ENCODE data around the gene PTPRF.
"Not testable (repeated sequence)": the region's sequence is repeated elsewhere in the genome, so short reads cannot be mapped to it uniquely, and the experiment has no call there.

The PTPRF gene

GRCh38 chr1:43493661-43494450, 36.8 kb upstream of the PTPRF start:
- no peak overlapping the region for H3K4me3 ChIP-seq (ENCODE audit: low read length)
- no peak for DNase-seq (ENCODE audit: low read depth)

DNA sequence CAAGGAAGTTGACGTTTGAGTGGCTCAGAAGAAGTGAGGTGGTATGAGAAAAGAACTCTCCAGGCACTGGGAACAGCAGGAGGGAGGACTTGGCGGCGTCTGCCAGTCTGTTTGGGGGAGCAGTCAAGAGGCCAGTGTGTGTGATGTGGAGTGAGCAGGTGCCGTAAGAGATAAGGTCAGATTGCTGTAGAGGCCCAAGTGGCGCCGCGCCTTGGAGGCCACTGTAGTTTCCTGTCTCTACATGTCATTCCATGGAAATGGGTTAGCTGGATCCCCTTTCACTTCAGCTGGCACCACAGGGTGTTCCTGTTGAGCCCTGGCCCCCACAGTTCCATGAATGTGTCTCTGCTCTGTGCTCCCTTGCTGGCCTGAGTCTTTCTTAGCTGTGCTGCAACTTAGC, 35.5 kb upstream of the PTPRF start:
- TF ChIP-seq CTCF (conservative IDR thresholded peaks at IDR 0.05; ENCODE audit: low read length): no peak
- no peak for DNase-seq (ENCODE audit: low read depth)

More at GRCh38 chr1:43493661-43494450, 36.8 kb upstream of the PTPRF start:
- TF ChIP-seq CTCF (conservative IDR thresholded peaks at IDR 0.05; ENCODE audit: low read length): no peak

DNA sequence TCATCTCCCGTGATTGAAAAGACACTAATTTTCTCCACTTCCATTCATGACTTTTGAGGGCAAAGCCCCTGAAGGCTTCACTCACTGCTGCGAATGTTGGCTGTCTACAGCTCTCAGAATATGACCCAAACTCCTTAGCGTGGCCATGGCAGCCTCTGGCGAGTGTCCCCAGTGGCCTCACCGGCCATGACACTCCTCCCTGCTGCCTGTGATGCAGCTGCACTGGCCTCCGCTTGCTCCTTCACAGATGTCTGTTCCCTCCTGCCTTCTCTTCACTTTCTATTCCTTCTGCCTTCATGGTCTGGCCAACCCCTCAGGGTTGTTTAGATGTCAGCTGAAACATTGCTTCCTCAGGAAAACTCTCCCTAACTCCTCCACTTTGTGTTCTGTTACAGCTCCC, 30.8 kb upstream of the PTPRF start:
- no peak for DNase-seq (ENCODE audit: low read depth)
- TF ChIP-seq CTCF (conservative IDR thresholded peaks at IDR 0.05; ENCODE audit: low read length): no peak
- H3K4me3 ChIP-seq (ENCODE audit: low read length): no peak overlapping the region

More for the DNA sequence above, 35.5 kb upstream of the PTPRF start:
- no peak overlapping the region for H3K4me3 ChIP-seq (ENCODE audit: low read length)

GRCh38 chr1:43501806-43502205, 28.9 kb upstream of the PTPRF start:
- DNase-seq (ENCODE audit: low read depth); H3K4me3 ChIP-seq (ENCODE audit: low read length): not testable (repeated sequence)

GRCh38 chr1:43503534-43503933, 27.1 kb upstream of the PTPRF start:
- no peak for TF ChIP-seq CTCF (conservative IDR thresholded peaks at IDR 0.05; ENCODE audit: low read length)
- no peak overlapping the region for H3K4me3 ChIP-seq (ENCODE audit: low read length)
- no peak for DNase-seq (ENCODE audit: low read depth)

- TF ChIP-seq CTCF (conservative IDR thresholded peaks at IDR 0.05; ENCODE audit: low read length): no peak
- H3K4me3 ChIP-seq (ENCODE audit: low read length): no peak overlapping the region
- no peak for DNase-seq (ENCODE audit: low read depth)
Observed at GRCh38 chr1:43505077-43505780, 25.5 kb upstream of the PTPRF start.

GRCh38 chr1:43506233-43506632, 24.4 kb upstream of the PTPRF start:
- DNase-seq (ENCODE audit: low read depth): no peak
- no peak for TF ChIP-seq CTCF (conservative IDR thresholded peaks at IDR 0.05; ENCODE audit: low read length)
- H3K4me3 ChIP-seq (ENCODE audit: low read length): no peak overlapping the region

Measured in AG10803 (cell line).